GM18951 (cell line): ENCODE data around the gene SOX6.
"Not testable (repeated sequence)": the region's sequence is repeated elsewhere in the genome, so short reads cannot be mapped to it uniquely, and the experiment has no call there.

Source experiments
- POLR2A ChIP-seq: IDR thresholded peaks from 4 replicates; pipeline ENCODE4 v1.6.1; 2011; ENCODE audit warnings: mild to moderate bottlenecking; ENCODE audit not compliant: insufficient read length, insufficient read depth; ENCODE audit errors: extremely low read depth
- in situ Hi-C: fragments of 300-500 bp; cut with MboI; formaldehyde crosslinking; loops from one replicate; pipeline ENCODE4 v1.12.0; 2022; ENCODE audit warnings: low sequenced_read_pairs, mixed read lengths, inconsistent platforms; ENCODE audit not compliant: unreplicated experiment

SOX6 gene

GRCh38 chr11:16043617-16044016 lies 312.7 kb downstream of the SOX6 start:
- in situ Hi-C loops: no loop called here
- TF ChIP-seq POLR2A: no peak

- in situ Hi-C loops: no loop called here
- TF ChIP-seq POLR2A: no peak
Observed at GRCh38 chr11:16041207-16041606, 315.1 kb downstream of the SOX6 start.

DNA sequence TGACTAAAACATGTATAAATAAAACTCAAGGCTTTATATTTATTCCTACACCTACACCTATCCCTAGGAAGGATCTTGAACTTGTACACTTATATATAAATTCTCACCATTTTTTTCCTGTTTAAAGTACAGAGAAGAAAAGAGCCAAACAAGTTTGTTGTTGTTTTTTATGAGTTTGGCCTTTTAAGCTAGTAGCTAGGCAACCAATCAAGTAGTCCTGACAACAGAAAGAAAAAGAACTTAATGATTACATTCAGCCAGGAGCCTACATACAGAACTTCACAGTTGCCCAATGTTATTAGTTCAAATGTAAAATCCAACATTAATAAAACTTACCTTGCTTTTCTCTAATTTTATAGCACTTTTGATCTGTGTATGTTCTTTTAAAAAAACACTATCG lies 316.2 kb downstream of the SOX6 start:
- in situ Hi-C loops: no loop called here
- TF ChIP-seq POLR2A: no peak

GRCh38 chr11:16037179-16037578 lies 319.2 kb downstream of the SOX6 start:
- in situ Hi-C loops: no loop called here
- no peak for TF ChIP-seq POLR2A

GRCh38 chr11:16036218-16036617 lies 320.1 kb downstream of the SOX6 start:
- no peak for TF ChIP-seq POLR2A
- in situ Hi-C loops: no loop called here

DNA sequence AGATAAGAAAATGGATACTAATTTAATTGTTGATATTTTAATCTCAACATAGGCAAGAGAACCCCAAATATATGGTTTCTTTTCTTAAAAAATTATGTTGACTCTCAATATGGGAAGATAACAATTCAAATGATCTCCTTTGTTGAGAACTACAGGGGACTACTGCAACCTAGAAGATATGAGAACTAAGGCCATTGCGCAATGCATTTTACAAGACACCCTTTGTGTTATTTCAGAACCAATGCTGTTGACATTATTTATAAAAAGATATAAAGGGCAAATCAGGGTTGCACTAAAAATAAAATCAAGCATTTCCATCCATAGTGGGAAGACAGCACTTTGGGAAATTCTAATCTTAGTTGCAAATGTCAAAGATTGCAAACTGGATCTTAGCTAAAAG lies 322.3 kb downstream of the SOX6 start:
- in situ Hi-C loops: no loop called here
- TF ChIP-seq POLR2A: no peak

DNA sequence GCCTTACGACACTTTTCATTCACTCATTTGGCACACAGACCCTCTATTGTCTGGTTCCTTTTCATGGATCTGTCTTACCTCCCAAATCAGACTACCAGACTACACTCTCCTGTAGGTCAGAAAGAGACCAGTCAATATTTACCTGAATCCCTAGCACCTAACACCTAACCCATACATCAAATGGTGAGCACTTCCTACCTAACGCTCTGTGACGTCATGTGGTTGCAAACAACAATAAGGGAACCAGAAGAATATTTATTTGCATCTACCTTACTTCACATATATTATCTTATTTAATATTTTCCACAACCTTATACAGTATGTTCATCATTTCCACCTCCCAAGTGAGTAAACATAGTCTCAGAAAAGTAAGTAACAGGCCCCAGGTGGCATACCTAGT lies 323.4 kb downstream of the SOX6 start:
- TF ChIP-seq POLR2A: no peak
- in situ Hi-C loops: no loop called here

DNA sequence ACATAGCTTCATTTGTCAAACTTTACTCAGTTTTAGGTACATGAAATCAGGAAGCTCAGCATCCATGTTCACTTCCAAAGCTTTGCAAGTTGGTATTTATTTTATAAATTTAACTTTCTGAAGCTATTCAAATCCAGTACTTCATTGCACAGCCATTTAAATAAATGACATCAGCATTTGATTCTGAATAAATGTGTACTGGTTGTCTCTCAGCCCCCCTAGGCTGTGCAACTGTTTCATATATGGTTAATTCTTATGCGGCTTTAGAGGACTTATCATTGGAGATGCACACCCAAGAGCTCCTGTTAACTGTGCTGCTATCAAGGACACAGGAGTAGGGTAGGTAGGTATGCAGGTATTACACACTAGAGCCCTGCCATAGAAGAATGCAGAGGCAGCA lies 325.1 kb downstream of the SOX6 start:
- in situ Hi-C loops: no loop called here
- TF ChIP-seq POLR2A: no peak

- TF ChIP-seq POLR2A: no peak
- in situ Hi-C loops: no loop called here
Observed at GRCh38 chr11:16030664-16031063, 325.7 kb downstream of the SOX6 start.

DNA sequence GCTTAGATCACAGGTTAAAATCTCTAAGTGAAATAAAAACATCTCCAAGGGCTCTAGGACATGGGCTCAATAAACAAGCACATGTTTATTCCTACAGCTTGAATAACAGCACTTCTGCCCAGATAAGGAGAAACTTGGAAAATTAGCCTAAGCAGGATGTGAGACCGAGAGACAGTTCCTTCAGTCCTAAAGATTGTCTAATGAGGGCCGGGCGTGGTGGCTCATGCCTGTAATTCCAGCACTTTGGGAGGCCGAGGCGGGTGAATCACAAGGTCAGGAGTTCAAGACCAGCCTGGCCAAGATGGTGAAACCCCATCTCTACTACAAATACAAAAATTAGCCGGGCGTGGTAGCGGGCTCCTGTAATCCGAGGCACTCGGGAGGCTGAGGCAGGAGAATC lies 327.2 kb downstream of the SOX6 start:
- in situ Hi-C loops: not testable (repeated sequence)

DNA sequence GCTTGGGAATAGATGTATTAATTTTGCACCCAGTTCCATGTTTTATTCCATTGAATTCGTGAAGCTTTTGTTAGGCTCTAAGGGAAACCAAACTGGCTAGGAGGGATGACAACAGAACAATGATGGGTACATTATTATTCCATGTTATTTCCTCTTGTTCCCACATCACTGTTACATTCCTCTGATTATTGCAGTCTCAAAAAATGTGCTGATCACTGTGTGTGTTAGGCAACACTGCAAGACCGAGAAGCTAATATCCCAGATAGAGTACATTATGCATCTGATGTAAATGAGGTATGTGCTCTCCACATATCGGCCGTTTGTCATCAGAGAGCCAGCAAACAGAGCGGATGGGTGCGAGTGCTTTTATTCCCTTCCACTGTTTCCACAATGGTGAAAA lies 327.9 kb downstream of the SOX6 start:
- in situ Hi-C loops: no loop called here
- TF ChIP-seq POLR2A: no peak

- TF ChIP-seq POLR2A: no peak
- in situ Hi-C loops: no loop called here
Observed at GRCh38 chr11:16027621-16028020, 328.7 kb downstream of the SOX6 start.

GRCh38 chr11:16026849-16027248 lies 329.5 kb downstream of the SOX6 start:
- in situ Hi-C loops: no loop called here

GRCh38 chr11:16018931-16019330 lies 337.4 kb downstream of the SOX6 start:
- TF ChIP-seq POLR2A: no peak
- in situ Hi-C loops: no loop called here

More at GRCh38 chr11:16026849-16027248, 329.5 kb downstream of the SOX6 start:
- no peak for TF ChIP-seq POLR2A

DNA sequence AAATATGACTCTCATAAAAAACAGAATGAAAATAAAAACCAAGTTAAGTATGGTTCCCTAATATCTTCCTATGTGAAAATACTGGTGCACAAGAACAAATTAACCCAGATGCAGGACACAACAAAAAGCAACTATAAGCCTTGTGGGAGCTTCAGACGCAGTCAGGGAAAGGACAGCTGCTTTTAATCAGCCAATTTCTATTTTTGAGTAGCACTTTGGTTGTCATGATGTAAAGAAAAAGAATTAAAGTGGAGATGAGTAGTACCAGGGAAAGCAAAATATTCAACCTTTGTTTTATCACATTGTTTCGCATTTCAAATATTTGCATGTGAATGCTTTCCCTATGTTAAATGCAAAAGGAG lies 339.9 kb downstream of the SOX6 start:
- TF ChIP-seq POLR2A: no peak
- in situ Hi-C loops: no loop called here
